IMR-90 (cell line): ENCODE measurements around the gene ITGB2. TPM values are rescaled to one million over a fixed set of nuclear protein-coding genes. Genes with fewer than 3 reads are reported as not detected.

ENCODE experiments used
- ATAC-seq: fragments of 200-7000 bp; cut with Tn5 transposase; 2 replicates; pipeline ENCODE4 v1.9.1; 2020; ENCODE audit warnings: low read depth, mild to moderate bottlenecking, moderate library complexity
- BruUV-seq: library from RNA; stranded (reverse); fragments of 400-500 nt; replicated peaks from 2 replicates; lab custom pipeline; 2021; lab: Mats Ljungman, UMichigan
- CTCF ChIA-PET: fragments of 300-600 bp; formaldehyde crosslinking; extraction: SDS; loops from one replicate; lab custom pipeline; 2021; ENCODE audit warnings: antibody characterized with exemption; lab: Yijun Ruan, JAX
- POLR2A ChIA-PET: fragments of 300-600 bp; sonication (Branson Sonifier 250); formaldehyde crosslinking; loops from one replicate; lab custom pipeline; 2022; ENCODE audit warnings: antibody characterized with exemption; ENCODE audit not compliant: unreplicated experiment; lab: Charles Lee
- DNase-seq: peaks from one replicate; pipeline ENCODE4 v3.0.0; 2013
- H2AFZ ChIP-seq: replicated peaks from 2 replicates; pipeline ENCODE3; 2013; ENCODE audit warnings: low read length, mild to moderate bottlenecking; ENCODE audit not compliant: poor library complexity
- H2AK5ac ChIP-seq: 2 replicates; pipeline ENCODE4 v1.6.1; 2013; ENCODE audit warnings: low read depth, low read length, inconsistent platforms
- H2AK9ac ChIP-seq: replicated peaks from 2 replicates; pipeline ENCODE3; 2013; ENCODE audit warnings: mild to moderate bottlenecking, low read depth, low read length, moderate library complexity; ENCODE audit not compliant: poor library complexity
- H2BK120ac ChIP-seq: 2 replicates; pipeline ENCODE4 v1.6.1; 2013; ENCODE audit warnings: low read depth, low read length, inconsistent platforms
- H2BK15ac ChIP-seq: 3 replicates; pipeline ENCODE4 v1.6.1; 2013; ENCODE audit warnings: low read depth, low read length, inconsistent platforms
- H2BK20ac ChIP-seq: 2 replicates; pipeline ENCODE4 v1.6.1; 2013; ENCODE audit warnings: low read depth, mild to moderate bottlenecking, inconsistent platforms, low read length, moderate library complexity
- H2BK5ac ChIP-seq: 2 replicates; pipeline ENCODE4 v1.6.1; 2013; ENCODE audit warnings: mild to moderate bottlenecking, low read depth, low read length, inconsistent platforms; ENCODE audit not compliant: poor library complexity, severe bottlenecking
- H3K14ac ChIP-seq: replicated peaks from 2 replicates; pipeline ENCODE4 v1.6.1; 2013; ENCODE audit warnings: low read depth, low read length, inconsistent platforms
- H3K18ac ChIP-seq: 2 replicates; pipeline ENCODE4 v1.6.1; 2013; ENCODE audit warnings: low read depth, low read length, control low read depth
- H3K23ac ChIP-seq: 2 replicates; pipeline ENCODE4 v1.6.1; 2013; ENCODE audit warnings: low read depth, low read length, inconsistent platforms
- H3K27ac ChIP-seq: 2 replicates; pipeline ENCODE4 v1.5.1; 2013; ENCODE audit warnings: mild to moderate bottlenecking, control low read depth, low read length; ENCODE audit not compliant: insufficient read depth
- H3K27me3 ChIP-seq: 2 replicates; pipeline ENCODE4 v1.6.1; 2013; ENCODE audit warnings: low read length; ENCODE audit not compliant: control insufficient read depth, insufficient read depth
- H3K36me3 ChIP-seq: 2 replicates; pipeline ENCODE4 v1.6.1; 2013; ENCODE audit warnings: low read length, mixed read lengths; ENCODE audit not compliant: control insufficient read depth, insufficient read depth
- H3K4ac ChIP-seq: 2 replicates; pipeline ENCODE4 v1.6.1; 2013; ENCODE audit warnings: low read depth, low read length, inconsistent platforms
- H3K4me1 ChIP-seq: 2 replicates; pipeline ENCODE4 v1.6.1; 2013; ENCODE audit warnings: low read length, mixed read lengths; ENCODE audit not compliant: control insufficient read depth, insufficient read depth
- H3K4me2 ChIP-seq: 2 replicates; pipeline ENCODE4 v1.6.1; 2013; ENCODE audit warnings: low read depth, mild to moderate bottlenecking, control low read depth, low read length, moderate library complexity
- H3K4me3 ChIP-seq: 2 replicates; pipeline ENCODE4 v1.5.1; 2013; ENCODE audit warnings: low read depth, mild to moderate bottlenecking, control low read depth, low read length, moderate library complexity; ENCODE audit not compliant: insufficient read depth
- H3K56ac ChIP-seq: 2 replicates; pipeline ENCODE4 v1.6.1; 2013; ENCODE audit warnings: low read length, inconsistent platforms; ENCODE audit not compliant: insufficient read depth; ENCODE audit errors: extremely low read depth
- H3K79me1 ChIP-seq, 2 experiments: 2 replicates each; pipeline ENCODE4 v1.6.1; 2013; ENCODE audit warnings: low read length in 2 of 2, inconsistent platforms in 1 of 2, low read depth in 1 of 2
- H3K9ac ChIP-seq: 2 replicates; pipeline ENCODE4 v1.6.1; 2013; ENCODE audit warnings: low read depth, low read length, control low read depth
- H3K9me1 ChIP-seq: 2 replicates; pipeline ENCODE4 v1.6.1; 2013; ENCODE audit warnings: low read length, inconsistent platforms; ENCODE audit not compliant: insufficient read depth
- H3K9me3 ChIP-seq: 2 replicates; pipeline ENCODE4 v1.6.1; 2013; ENCODE audit warnings: low read length; ENCODE audit not compliant: control insufficient read depth, insufficient read depth
- H4K20me1 ChIP-seq: 2 replicates; pipeline ENCODE4 v1.6.1; 2013; ENCODE audit warnings: low read length, inconsistent platforms; ENCODE audit not compliant: insufficient read depth
- H4K5ac ChIP-seq: 2 replicates; pipeline ENCODE4 v1.6.1; 2013; ENCODE audit warnings: mild to moderate bottlenecking, low read depth, low read length, control low read depth
- H4K8ac ChIP-seq, 2 experiments: 2 replicates each; pipeline ENCODE4 v1.6.1; 2013; ENCODE audit warnings: low read depth in 2 of 2, low read length in 2 of 2, control low read depth in 1 of 2, inconsistent platforms in 1 of 2
- H4K91ac ChIP-seq: 2 replicates; pipeline ENCODE4 v1.6.1; 2013; ENCODE audit warnings: low read depth, low read length, inconsistent platforms; ENCODE audit not compliant: insufficient read depth
- CEBPB ChIP-seq: IDR thresholded peaks from 2 replicates; pipeline ENCODE4 v1.6.1; 2012; ENCODE audit warnings: low read depth, low read length, improper control_type of control experiment
- MAFK ChIP-seq: IDR thresholded peaks from 2 replicates; pipeline ENCODE4 v1.6.1; 2012; ENCODE audit warnings: low read depth, low read length, improper control_type of control experiment
- RAD21 ChIP-seq: IDR thresholded peaks from 2 replicates; pipeline ENCODE4 v1.6.1; 2012; ENCODE audit warnings: low read length, improper control_type of control experiment
- WGBS, 2 experiments: methylation state at CpG; one replicate each; pipeline versions ENCODE4 v1.1.5 to v1.1.7; 2013; ENCODE audit warnings: missing lambda C conversion rate in 2 of 2; ENCODE audit not compliant: insufficient read length in 1 of 2; ENCODE audit errors: extremely low coverage in 2 of 2; 5-methylcytosine and 5-hydroxymethylcytosine counted together
- dilution Hi-C: fragments of 300-500 bp; cut with HindIII; formaldehyde crosslinking; loops from one replicate; pipeline ENCODE4 v1.14.3; 2018; ENCODE audit warnings: low sequenced_read_pairs; ENCODE audit not compliant: unreplicated experiment
- in situ Hi-C: fragments of 300-500 bp; cut with MboI; formaldehyde crosslinking; loops from 3 replicates; pipeline ENCODE4 v1.14.3; 2019; ENCODE audit warnings: low sequenced_read_pairs, inconsistent platforms, mixed read lengths
- intact Hi-C: fragments of 100-400 bp; cut with micrococcal nuclease; formaldehyde crosslinking; loops from 2 replicates; pipeline ENCODE4 v1.10.0; 2022
- polyA plus RNA-seq, 3 experiments: library from polyadenylated mRNA; depleted of rRNA; stranded (reverse); fragments of >200 nt; gene quantifications; 2 replicates each; pipeline ENCODE4 v1.2.3, GENCODE V29; 2012; ENCODE audit warnings: low replicate concordance in 1 of 3
- total RNA-seq: library from RNA; depleted of rRNA; stranded (reverse); fragments of >200 nt; gene quantifications from 2 replicates; pipeline ENCODE4 v1.2.3, GENCODE V29; 2012
- TF ChIP-seq, protein P1 (sequence below): fragments of 150-350 bp; IDR thresholded peaks from 2 replicates; pipeline ENCODE4 v1.6.1; 2016; ENCODE audit warnings: low read depth, mild to moderate bottlenecking, low read length, moderate library complexity, borderline replicate concordance

The ITGB2 gene
- total and polyA plus RNA-seq, 2 of the 4 experiments (the other 2 are of a cell fraction): 0.14 TPM; not detected in 1

DNA sequence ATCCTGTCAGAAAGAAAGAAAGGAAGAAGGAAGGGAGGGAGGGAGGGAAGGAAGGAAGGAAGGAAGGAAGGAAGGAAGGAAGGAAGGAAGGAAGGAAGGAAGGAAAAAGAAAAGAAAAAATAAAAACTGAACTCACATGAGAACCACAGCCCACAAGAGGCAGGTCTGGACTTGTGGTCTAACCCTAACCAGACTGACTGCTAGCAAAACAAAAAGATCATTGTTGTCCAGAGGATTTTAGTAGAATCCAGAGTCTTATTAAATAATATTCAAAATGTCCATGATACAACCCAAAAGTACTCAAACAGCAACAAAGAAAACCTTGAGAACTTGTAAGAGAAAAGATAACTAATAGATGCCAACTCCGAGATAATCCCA is 4.7 kb upstream of the ITGB2 start (continued):
- TF ChIP-seq RAD21: no peak
- TF ChIP-seq, protein P1, sequence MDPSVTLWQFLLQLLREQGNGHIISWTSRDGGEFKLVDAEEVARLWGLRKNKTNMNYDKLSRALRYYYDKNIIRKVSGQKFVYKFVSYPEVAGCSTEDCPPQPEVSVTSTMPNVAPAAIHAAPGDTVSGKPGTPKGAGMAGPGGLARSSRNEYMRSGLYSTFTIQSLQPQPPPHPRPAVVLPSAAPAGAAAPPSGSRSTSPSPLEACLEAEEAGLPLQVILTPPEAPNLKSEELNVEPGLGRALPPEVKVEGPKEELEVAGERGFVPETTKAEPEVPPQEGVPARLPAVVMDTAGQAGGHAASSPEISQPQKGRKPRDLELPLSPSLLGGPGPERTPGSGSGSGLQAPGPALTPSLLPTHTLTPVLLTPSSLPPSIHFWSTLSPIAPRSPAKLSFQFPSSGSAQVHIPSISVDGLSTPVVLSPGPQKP: no peak

DNA sequence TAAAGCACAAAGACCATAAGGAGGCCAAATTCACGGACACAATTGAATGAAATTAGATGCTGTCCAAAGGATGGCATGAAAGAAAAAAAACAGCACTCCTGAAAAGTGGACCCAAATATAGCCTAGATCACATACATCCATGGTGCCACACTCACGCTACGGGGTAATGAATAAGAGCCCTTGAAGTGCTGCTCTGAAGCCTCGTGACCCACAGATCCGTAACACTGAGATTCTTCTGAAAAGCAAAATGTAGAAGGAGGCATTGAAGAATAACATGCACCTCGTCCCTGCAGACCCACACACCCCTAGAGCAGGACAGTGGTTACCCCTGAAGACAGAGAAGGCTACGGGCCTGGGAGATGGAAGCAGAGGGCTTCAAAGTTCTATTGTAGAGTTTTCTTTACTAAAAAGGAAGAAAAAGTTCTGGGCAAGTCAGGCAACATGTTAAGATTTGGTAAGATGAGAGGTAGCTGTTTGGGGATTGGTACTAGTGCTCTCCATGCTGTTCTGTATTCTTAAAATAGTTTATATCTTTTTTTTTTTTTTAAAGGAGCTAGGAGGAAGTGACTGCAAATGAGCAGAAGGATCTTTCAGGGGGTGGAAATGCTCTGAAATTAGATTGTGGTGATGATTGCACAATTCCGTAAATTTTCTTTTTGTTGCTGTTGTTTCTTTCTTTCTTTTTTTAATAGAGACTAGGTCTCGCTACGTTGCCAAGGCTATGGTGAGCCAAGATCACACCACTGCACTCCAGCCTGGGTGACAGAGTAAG is 4.1 kb upstream of the ITGB2 start:
- Histone ChIP-seq H3K14ac (no peak overlapping the region), H3K9ac (no peak overlapping the region), H3K23ac (no peak overlapping the region), H2BK20ac (peak overlapping the region; percentile 44; the same call in 1 of the 2 replicates), H2BK120ac (no peak overlapping the region), H3K9me3 (peaks cover 7% of the 10 kb centered on the region), H3K27me3 (peaks cover 62% of the 10 kb centered on the region), H4K20me1 (peaks cover 26% of the 10 kb centered on the region), H3K56ac (no peak overlapping the region), H4K5ac (no peak overlapping the region), H3K27ac (no peak overlapping the region), H4K8ac (no peak overlapping the region), H2BK5ac (no peak overlapping the region), H3K79me1 (peaks cover 0 to 3% of the 10 kb centered on the region in 2 experiments; a peak in 1 of 4 replicates), H2AK9ac (no peak overlapping the region), H2BK15ac (no peak overlapping the region), H3K4me3 (no peak overlapping the region), H2AFZ (no peak overlapping the region), H3K18ac (no peak overlapping the region), H3K9me1 (peaks cover 12% of the 10 kb centered on the region; the same call in 1 of the 2 replicates), H3K4ac (no peak overlapping the region), H4K91ac (no peak overlapping the region), H3K4me1 (peaks cover 19% of the 10 kb centered on the region), H3K4me2 (no peak overlapping the region), H2AK5ac (no peak overlapping the region), H3K36me3 (no peaks in the 10 kb centered on the region)
- TF ChIP-seq CEBPB (peak; percentile 93), MAFK (no peak)
- dilution Hi-C loops (no loop called here), intact Hi-C loops (loop anchor here (5.0 kb wide), 1 partner anchor 52 kb away; the partner anchor contains the start of gene PTTG1IP), in situ Hi-C loops (loop anchor here (5.0 to 25.0 kb wide), 2 partner anchors 42 to 412 kb away; no protein-coding TSS in a partner anchor)
- ATAC-seq: no peak
- ChIA-PET CTCF (no interaction called here), POLR2A (interaction anchor here (0.5 kb wide), 1 partner anchor 8 kb away, joined by 3 read pairs; no protein-coding TSS in a partner anchor)
- BruUV-seq: no TSS peak
- 100% methylated on average over 1 of the region's 10 CpGs; no CpG with 5 or more reads in 1 of the 2 experiments for WGBS, 2 experiments
- DNase-seq: peak; percentile 64
